C4-2B (cell line): ENCODE measurements around the gene KSR2.

Source experiments
- CTCF ChIP-seq: fragments of 450-650 bp; conservative IDR thresholded peaks from 2 replicates; pipeline ENCODE4 v1.5.1; 2017; ENCODE audit warnings: mild to moderate bottlenecking
- ZFX ChIP-seq: fragments of 450-650 bp; IDR thresholded peaks from 2 replicates; pipeline ENCODE4 v1.6.1; 2017

GRCh38 chr12:117885211-117885610 is 83.6 kb downstream of the KSR2 start:
- no peak for TF ChIP-seq CTCF
- no peak for TF ChIP-seq ZFX
